GM23338 (cell line): ENCODE measurements around the gene GRID2IP. TPM values are rescaled to one million over a fixed set of nuclear protein-coding genes. Genes with fewer than 3 reads are reported as not detected.
A peak's percentile ranks its signal among the peaks of the same experiment; 100 is the strongest.

Source experiments
- ATAC-seq: fragments of 200-7000 bp; cut with Tn5 transposase; 3 replicates; pipeline ENCODE4 v1.9.1; 2020
- DNase-seq: peaks from one replicate; pipeline ENCODE4 v3.0.0-alpha.2; 2015; ENCODE audit warnings: low spot score
- H2AFZ ChIP-seq: fragments of 200-600 bp; sonication (generic); 2 replicates; pipeline ENCODE4 v1.8.0; 2016; ENCODE audit warnings: antibody characterized with exemption, mild to moderate bottlenecking, moderate library complexity
- H3F3A ChIP-seq: fragments of 200-600 bp; sonication (generic); replicated peaks from 2 replicates; pipeline ENCODE4 v1.8.0; 2017; ENCODE audit warnings: antibody characterized with exemption, mixed run types, low read depth
- H3K27ac ChIP-seq: fragments of 200-600 bp; sonication (generic); 2 replicates; pipeline ENCODE4 v1.6.1; 2016; ENCODE audit warnings: low read depth
- H3K27me3 ChIP-seq: fragments of 200-600 bp; sonication (generic); 2 replicates; pipeline ENCODE4 v1.8.0; 2016; ENCODE audit warnings: mild to moderate bottlenecking, mixed run types, moderate library complexity; ENCODE audit not compliant: insufficient read depth
- H3K36me3 ChIP-seq: fragments of 200-600 bp; sonication (generic); 2 replicates; pipeline ENCODE4 v1.8.0; 2016; ENCODE audit warnings: mild to moderate bottlenecking; ENCODE audit not compliant: insufficient read depth
- H3K4me1 ChIP-seq: fragments of 200-600 bp; sonication (generic); 2 replicates; pipeline ENCODE4 v1.8.0; 2016; ENCODE audit warnings: mild to moderate bottlenecking, moderate library complexity; ENCODE audit not compliant: insufficient read depth
- H3K4me2 ChIP-seq: fragments of 200-600 bp; sonication (generic); 2 replicates; pipeline ENCODE4 v1.7.1; 2017; ENCODE audit warnings: mixed run types
- H3K4me3 ChIP-seq: fragments of 200-600 bp; sonication (generic); 2 replicates; pipeline ENCODE4 v1.6.1; 2016; ENCODE audit warnings: mixed run types
- H3K79me2 ChIP-seq: fragments of 200-600 bp; sonication (generic); replicated peaks from 2 replicates; pipeline ENCODE4 v1.8.0; 2017; ENCODE audit warnings: mild to moderate bottlenecking; ENCODE audit not compliant: insufficient read depth
- H3K9me2 ChIP-seq: fragments of 200-600 bp; sonication (generic); 2 replicates; pipeline ENCODE4 v1.8.0; 2017; ENCODE audit not compliant: insufficient read depth
- H4K20me1 ChIP-seq: fragments of 200-600 bp; sonication (generic); replicated peaks from 2 replicates; pipeline ENCODE4 v1.8.0; 2017; ENCODE audit warnings: mild to moderate bottlenecking; ENCODE audit not compliant: insufficient read depth
- H3K27ac Mint-ChIP-seq: 2 replicates; pipeline ENCODE4 v1.8.0; 2020; ENCODE audit warnings: inconsistent platforms, mild to moderate bottlenecking, moderate library complexity, mixed read lengths
- H3K27me3 Mint-ChIP-seq: 3 replicates; pipeline ENCODE4 v1.8.0; 2022; ENCODE audit warnings: low read depth, mild to moderate bottlenecking, moderate library complexity, mixed read lengths, inconsistent platforms; ENCODE audit not compliant: insufficient read depth, poor library complexity
- H3K36me3 Mint-ChIP-seq: 3 replicates; pipeline ENCODE4 v1.8.0; 2021; ENCODE audit warnings: low read depth, mild to moderate bottlenecking, inconsistent platforms, moderate library complexity, mixed read lengths
- H3K4me1 Mint-ChIP-seq: 3 replicates; pipeline ENCODE4 v1.8.0; 2020; ENCODE audit warnings: mild to moderate bottlenecking, inconsistent platforms, mixed read lengths
- H3K4me3 Mint-ChIP-seq: 3 replicates; pipeline ENCODE4 v1.8.0; 2021; ENCODE audit warnings: moderate library complexity, mild to moderate bottlenecking, inconsistent platforms, mixed read lengths
- H3K9me3 Mint-ChIP-seq: 3 replicates; pipeline ENCODE4 v1.8.0; 2020; ENCODE audit warnings: moderate library complexity, mild to moderate bottlenecking, inconsistent platforms, mixed read lengths
- CREB1 ChIP-seq: fragments of 250-450 bp; sonication (Bioruptor Pico); IDR thresholded peaks from 2 replicates; pipeline ENCODE4 v1.5.0; 2020; ENCODE audit warnings: low read depth, mild to moderate bottlenecking, moderate library complexity
- CTCF ChIP-seq, 2 experiments: fragments of 200-600 bp in 1 of 2; sonication (generic) in 1 of 2; conservative IDR thresholded peaks; 2 replicates each; pipeline versions ENCODE4 v1.5.1 to v1.6.1; 2016 to 2017; ENCODE audit warnings: antibody characterized with exemption in 2 of 2, low read depth in 2 of 2, mild to moderate bottlenecking in 2 of 2, moderate library complexity in 1 of 2
- ETS1 ChIP-seq: IDR thresholded peaks from 2 replicates; pipeline ENCODE4 v1.6.1; 2016; ENCODE audit warnings: antibody characterized with exemption
- EZH2 ChIP-seq: fragments of 200-600 bp; sonication (generic); IDR thresholded peaks from one replicate; pipeline ENCODE4 v1.8.0; 2017; ENCODE audit warnings: antibody characterized with exemption, mild to moderate bottlenecking, low read depth; ENCODE audit not compliant: unreplicated experiment
- EZH2phosphoT487 ChIP-seq: fragments of 200-600 bp; sonication (generic); IDR thresholded peaks from one replicate; pipeline ENCODE4 v1.8.1; 2018; ENCODE audit warnings: antibody characterized with exemption; ENCODE audit not compliant: unreplicated experiment
- JUNB ChIP-seq: IDR thresholded peaks from one replicate; pipeline ENCODE4 v1.6.1; 2016; ENCODE audit warnings: antibody characterized with exemption; ENCODE audit not compliant: unreplicated experiment
- NANOG ChIP-seq: IDR thresholded peaks from 2 replicates; pipeline ENCODE4 v1.6.1; 2016; ENCODE audit warnings: antibody characterized with exemption, borderline replicate concordance
- POLR2AphosphoS5 ChIP-seq: IDR thresholded peaks from 2 replicates; pipeline ENCODE4 v1.6.1; 2016; ENCODE audit warnings: antibody characterized with exemption, low read depth
- REST ChIP-seq: IDR thresholded peaks from one replicate; pipeline ENCODE4 v1.6.1; 2018; ENCODE audit warnings: antibody characterized with exemption; ENCODE audit not compliant: unreplicated experiment
- STAT1 ChIP-seq: IDR thresholded peaks from one replicate; pipeline ENCODE4 v1.6.1; 2016; ENCODE audit warnings: antibody characterized with exemption; ENCODE audit not compliant: unreplicated experiment
- ZNF114 ChIP-seq: fragments of 250-450 bp; sonication (Bioruptor Pico); IDR thresholded peaks from 2 replicates; pipeline ENCODE4 v1.5.0; 2020; ENCODE audit warnings: mild to moderate bottlenecking, moderate library complexity
- ZNF331 ChIP-seq: fragments of 250-450 bp; sonication (Bioruptor Pico); IDR thresholded peaks from 2 replicates; pipeline ENCODE4 v1.5.0; 2020; ENCODE audit warnings: low read depth, mild to moderate bottlenecking, moderate library complexity
- ZNF462 ChIP-seq: fragments of 250-450 bp; sonication (Bioruptor Pico); IDR thresholded peaks from 2 replicates; pipeline ENCODE4 v1.5.0; 2020; ENCODE audit warnings: mild to moderate bottlenecking, moderate library complexity
- polyA plus RNA-seq: library from polyadenylated mRNA; unstranded; fragments of >200 nt; fragmentation: Nextera tagmentation; extraction: Ambion mirVana; gene quantifications from 2 replicates; pipeline ENCODE4 v1.2.1, GENCODE V29; 2016
- total RNA-seq: library from RNA; depleted of rRNA; stranded (reverse); fragments of >200 nt; shearing (Covaris generic); gene quantifications from 2 replicates; pipeline ENCODE4 v1.2.3, GENCODE V29; 2014

GRID2IP gene
- total and polyA plus RNA-seq, 2 experiments from 2014 or later, result 0.73 to 1.5 TPM

- ATAC-seq (peak; percentile 53), DNase-seq (peak; percentile 63)
- no peak overlapping the region for H3K27ac Mint-ChIP-seq
- Histone ChIP-seq H3K27me3 (no peaks in the 10 kb centered on the region), H3K79me2 (peaks cover 8% of the 10 kb centered on the region; the same call in 1 of the 2 replicates), H3K4me1 (0 out of 2 replicates have a peak, but pooled peaks cover 4% of the 10 kb centered on the region), H3K4me3 (peak overlapping the region; percentile 95), H4K20me1 (peaks cover 11% of the 10 kb centered on the region; the same call in 1 of the 2 replicates), H3F3A (peaks cover 5% of the 10 kb centered on the region; the same call in 1 of the 2 replicates), H2AFZ (peak overlapping the region; percentile 90), H3K36me3 (peaks cover 16% of the 10 kb centered on the region; the same call in 1 of the 2 replicates), H3K27ac (no peak overlapping the region), H3K9me2 (no peaks in the 10 kb centered on the region), H3K4me2 (peak overlapping the region; percentile 96)
- H3K36me3 Mint-ChIP-seq, result peaks cover 68% of the 10 kb centered on the region
- TF ChIP-seq ETS1 (no peak), ZNF462 (no peak), NANOG (no peak), ZNF331 (CRISPR knock-in tag) (no peak), REST (no peak), CREB1 (CRISPR knock-in tag) (no peak), POLR2AphosphoS5 (no peak), EZH2phosphoT487 (no peak), JUNB (no peak), CTCF (conservative IDR thresholded peaks at IDR 0.05; ENCODE audit: low read depth in 2 of 2) (no peak), ZNF114 (CRISPR knock-in tag) (no peak), EZH2 (no peak), STAT1 (no peak)
- H3K4me3 Mint-ChIP-seq, result peak overlapping the region; percentile 88
- peaks cover 8% of the 10 kb centered on the region; the same call in 2 of the 3 replicates for H3K4me1 Mint-ChIP-seq
- peaks cover 3% of the 10 kb centered on the region for H3K27me3 Mint-ChIP-seq
- no peaks in the 10 kb centered on the region for H3K9me3 Mint-ChIP-seq
These were observed 39.4 kb upstream of the GRID2IP start for GRCh38 chr7:6590645-6591110.
